Ishikawa (cell line): ENCODE data around the gene PNKP.

Experiments
- CEBPB ChIP-seq: IDR thresholded peaks from 2 replicates; pipeline ENCODE4 v1.6.1; 2012
- CREB1 ChIP-seq: IDR thresholded peaks from 2 replicates; pipeline ENCODE4 v1.6.1; 2012; ENCODE audit warnings: low read depth
- EGR1 ChIP-seq: IDR thresholded peaks from 2 replicates; pipeline ENCODE4 v1.6.1; 2012
- EP300 ChIP-seq: IDR thresholded peaks from 2 replicates; pipeline ENCODE4 v1.6.1; 2012; ENCODE audit warnings: borderline replicate concordance
- FOXM1 ChIP-seq: IDR thresholded peaks from 2 replicates; pipeline ENCODE4 v1.6.1; 2012; ENCODE audit warnings: low read depth, borderline replicate concordance
- MAX ChIP-seq: IDR thresholded peaks from 2 replicates; pipeline ENCODE4 v1.6.1; 2012
- NFIC ChIP-seq: IDR thresholded peaks from 2 replicates; pipeline ENCODE4 v1.6.1; 2012
- RAD21 ChIP-seq: IDR thresholded peaks from 2 replicates; pipeline ENCODE4 v1.6.1; 2012; ENCODE audit warnings: low read depth
- TAF1 ChIP-seq: IDR thresholded peaks from 2 replicates; pipeline ENCODE4 v1.6.1; 2012; ENCODE audit warnings: low read depth, mild to moderate bottlenecking
- TCF12 ChIP-seq: IDR thresholded peaks from 2 replicates; pipeline ENCODE4 v1.6.1; 2012; ENCODE audit warnings: low read depth
- TEAD4 ChIP-seq: IDR thresholded peaks from 2 replicates; pipeline ENCODE4 v1.6.1; 2012
- USF1 ChIP-seq: IDR thresholded peaks from 2 replicates; pipeline ENCODE4 v1.6.1; 2012
- YY1 ChIP-seq: IDR thresholded peaks from 2 replicates; pipeline ENCODE4 v1.6.1; 2012; ENCODE audit warnings: low read depth
- ZBTB7A ChIP-seq: IDR thresholded peaks from 2 replicates; pipeline ENCODE4 v1.6.1; 2012; ENCODE audit warnings: low read depth
- TF ChIP-seq, protein P1 (sequence below): IDR thresholded peaks from 2 replicates; pipeline ENCODE4 v1.6.1; 2012; ENCODE audit warnings: low read depth, mild to moderate bottlenecking

PNKP gene

GRCh38 chr19:49863935-49864320 is 3.4 kb downstream of the PNKP start:
- TF ChIP-seq TCF12 (no peak), ZBTB7A (no peak), FOXM1 (no peak), YY1 (no peak), TEAD4 (no peak), EGR1 (no peak), USF1 (no peak), EP300 (no peak), NFIC (no peak), MAX (no peak), CEBPB (no peak), TAF1 (no peak), CREB1 (no peak), RAD21 (no peak)
- TF ChIP-seq, protein P1, sequence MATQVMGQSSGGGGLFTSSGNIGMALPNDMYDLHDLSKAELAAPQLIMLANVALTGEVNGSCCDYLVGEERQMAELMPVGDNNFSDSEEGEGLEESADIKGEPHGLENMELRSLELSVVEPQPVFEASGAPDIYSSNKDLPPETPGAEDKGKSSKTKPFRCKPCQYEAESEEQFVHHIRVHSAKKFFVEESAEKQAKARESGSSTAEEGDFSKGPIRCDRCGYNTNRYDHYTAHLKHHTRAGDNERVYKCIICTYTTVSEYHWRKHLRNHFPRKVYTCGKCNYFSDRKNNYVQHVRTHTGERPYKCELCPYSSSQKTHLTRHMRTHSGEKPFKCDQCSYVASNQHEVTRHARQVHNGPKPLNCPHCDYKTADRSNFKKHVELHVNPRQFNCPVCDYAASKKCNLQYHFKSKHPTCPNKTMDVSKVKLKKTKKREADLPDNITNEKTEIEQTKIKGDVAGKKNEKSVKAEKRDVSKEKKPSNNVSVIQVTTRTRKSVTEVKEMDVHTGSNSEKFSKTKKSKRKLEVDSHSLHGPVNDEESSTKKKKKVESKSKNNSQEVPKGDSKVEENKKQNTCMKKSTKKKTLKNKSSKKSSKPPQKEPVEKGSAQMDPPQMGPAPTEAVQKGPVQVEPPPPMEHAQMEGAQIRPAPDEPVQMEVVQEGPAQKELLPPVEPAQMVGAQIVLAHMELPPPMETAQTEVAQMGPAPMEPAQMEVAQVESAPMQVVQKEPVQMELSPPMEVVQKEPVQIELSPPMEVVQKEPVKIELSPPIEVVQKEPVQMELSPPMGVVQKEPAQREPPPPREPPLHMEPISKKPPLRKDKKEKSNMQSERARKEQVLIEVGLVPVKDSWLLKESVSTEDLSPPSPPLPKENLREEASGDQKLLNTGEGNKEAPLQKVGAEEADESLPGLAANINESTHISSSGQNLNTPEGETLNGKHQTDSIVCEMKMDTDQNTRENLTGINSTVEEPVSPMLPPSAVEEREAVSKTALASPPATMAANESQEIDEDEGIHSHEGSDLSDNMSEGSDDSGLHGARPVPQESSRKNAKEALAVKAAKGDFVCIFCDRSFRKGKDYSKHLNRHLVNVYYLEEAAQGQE = no peak

- TF ChIP-seq CREB1 (no peak), EP300 (no peak), ZBTB7A (no peak), YY1 (no peak), FOXM1 (no peak), TAF1 (no peak), TCF12 (no peak), TEAD4 (no peak), RAD21 (no peak)
These were observed 4.0 kb downstream of the PNKP start for GRCh38 chr19:49863254-49863934.

DNA sequence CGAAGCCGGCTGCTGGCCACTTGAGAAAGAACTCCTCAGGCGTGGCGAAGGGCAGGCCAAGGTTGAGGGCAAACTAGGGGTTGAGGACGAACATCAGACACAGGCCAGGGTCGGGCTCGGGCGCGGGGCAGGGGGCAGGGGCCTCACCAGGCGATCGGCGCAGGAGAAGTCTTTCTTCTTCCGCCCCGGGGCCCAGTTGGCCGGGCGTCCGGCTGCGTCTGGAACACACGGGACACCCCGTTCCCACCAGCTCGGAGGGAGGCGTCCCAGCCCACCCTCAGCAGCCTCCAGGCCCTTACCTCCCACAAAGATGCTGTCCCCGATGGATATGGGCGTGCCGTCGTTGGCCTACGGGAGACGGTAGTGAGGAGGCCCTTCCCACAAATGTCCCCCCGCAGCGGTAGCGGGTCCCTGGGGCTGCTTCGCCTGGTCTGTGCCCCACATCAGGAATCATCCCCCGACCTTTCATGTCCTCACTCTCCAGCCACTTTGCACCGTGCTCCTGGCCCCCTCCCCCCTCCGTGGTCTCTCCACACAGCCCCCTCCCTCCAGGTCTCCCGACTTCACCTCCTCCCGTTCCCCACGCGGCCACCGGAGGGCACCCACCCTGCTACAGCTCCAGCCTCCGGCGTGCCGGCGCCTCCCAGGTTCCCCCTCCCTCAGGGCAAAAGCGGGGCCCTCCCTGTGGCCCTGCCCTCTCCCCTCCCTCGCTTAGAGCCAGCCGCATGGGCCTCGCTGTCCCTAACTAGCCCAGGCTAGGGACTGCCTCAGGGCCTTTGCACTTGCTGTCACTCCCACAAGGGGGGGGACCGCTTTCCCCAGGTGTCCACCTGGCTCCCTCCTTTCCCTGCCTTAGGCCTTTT is 4.8 kb downstream of the PNKP start:
- TF ChIP-seq ZBTB7A (no peak), NFIC (no peak)

- TF ChIP-seq NFIC = no peak
- no peak for TF ChIP-seq EGR1
- no peak for TF ChIP-seq FOXM1
- TF ChIP-seq ZBTB7A = no peak
- no peak for TF ChIP-seq TCF12
- TF ChIP-seq EP300 = no peak
- TF ChIP-seq TEAD4 = no peak
- no peak for TF ChIP-seq CREB1
- TF ChIP-seq RAD21 = no peak
- no peak for TF ChIP-seq CEBPB
- TF ChIP-seq TAF1 = no peak
- no peak for TF ChIP-seq YY1
- TF ChIP-seq MAX = no peak; the same call in 1 of the 2 replicates
- TF ChIP-seq, protein P1 = no peak
- no peak for TF ChIP-seq USF1
These were observed 5.6 kb downstream of the PNKP start for GRCh38 chr19:49861541-49862378.

DNA sequence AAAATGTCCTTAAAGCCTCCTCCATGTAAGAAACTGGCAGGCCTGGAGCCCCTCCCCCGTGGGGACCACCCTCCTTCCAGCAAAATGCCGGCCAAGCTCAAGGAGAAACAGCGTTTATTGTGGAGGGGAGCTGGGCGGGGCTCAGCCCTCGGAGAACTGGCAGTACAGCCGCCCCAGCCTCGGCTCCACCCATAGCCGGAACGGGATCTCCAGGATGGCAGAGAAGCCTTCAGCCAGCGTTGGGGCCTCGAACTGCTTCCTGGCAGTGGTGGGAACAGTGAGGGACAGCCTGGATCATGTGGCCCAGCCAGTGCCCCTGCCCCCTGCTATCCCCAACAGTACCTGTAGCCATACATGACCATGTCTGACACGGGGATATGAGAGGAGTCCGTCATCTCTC is 6.3 kb downstream of the PNKP start:
- peak; percentile 23; the same call in 1 of the 2 replicates for TF ChIP-seq MAX
- no peak for TF ChIP-seq EGR1
- TF ChIP-seq USF1 = 0 out of 2 replicates have a peak, but pooled peaks have one; percentile 21
